ENCODE measurements around the gene PREX1. TPM values are rescaled to one million over a fixed set of nuclear protein-coding genes. Genes with fewer than 3 reads are reported as not detected.
"Not testable (repeated sequence)": the region's sequence is repeated elsewhere in the genome, so short reads cannot be mapped to it uniquely, and the experiment has no call there.

PREX1 gene
- total RNA-seq, 3 donors from 2014 or later: 9.9 to 14.1 (median 13.5) TPM

DNA sequence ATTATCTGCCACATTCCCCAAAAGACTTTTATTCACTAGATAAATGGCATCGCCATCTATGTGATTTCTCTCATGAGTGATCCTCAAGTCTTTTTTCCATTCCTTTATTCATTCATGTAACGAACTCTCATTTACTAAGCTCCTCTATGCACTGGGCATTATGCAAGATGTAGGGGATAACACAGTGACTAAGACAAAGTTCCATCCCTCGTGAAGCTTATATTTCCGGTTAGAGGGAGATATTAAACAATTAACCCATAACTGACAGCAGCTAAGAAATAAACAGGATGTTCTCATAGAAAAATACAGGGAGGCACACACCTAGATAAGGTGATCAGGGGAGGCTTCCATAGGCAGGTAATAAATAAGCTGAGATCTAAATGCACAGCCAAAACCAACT, 17.2 kb upstream of the PREX1 start:
- intact Hi-C loops (cut with DNase I, micrococcal nuclease): no loop called here
- TF ChIP-seq, protein P1, sequence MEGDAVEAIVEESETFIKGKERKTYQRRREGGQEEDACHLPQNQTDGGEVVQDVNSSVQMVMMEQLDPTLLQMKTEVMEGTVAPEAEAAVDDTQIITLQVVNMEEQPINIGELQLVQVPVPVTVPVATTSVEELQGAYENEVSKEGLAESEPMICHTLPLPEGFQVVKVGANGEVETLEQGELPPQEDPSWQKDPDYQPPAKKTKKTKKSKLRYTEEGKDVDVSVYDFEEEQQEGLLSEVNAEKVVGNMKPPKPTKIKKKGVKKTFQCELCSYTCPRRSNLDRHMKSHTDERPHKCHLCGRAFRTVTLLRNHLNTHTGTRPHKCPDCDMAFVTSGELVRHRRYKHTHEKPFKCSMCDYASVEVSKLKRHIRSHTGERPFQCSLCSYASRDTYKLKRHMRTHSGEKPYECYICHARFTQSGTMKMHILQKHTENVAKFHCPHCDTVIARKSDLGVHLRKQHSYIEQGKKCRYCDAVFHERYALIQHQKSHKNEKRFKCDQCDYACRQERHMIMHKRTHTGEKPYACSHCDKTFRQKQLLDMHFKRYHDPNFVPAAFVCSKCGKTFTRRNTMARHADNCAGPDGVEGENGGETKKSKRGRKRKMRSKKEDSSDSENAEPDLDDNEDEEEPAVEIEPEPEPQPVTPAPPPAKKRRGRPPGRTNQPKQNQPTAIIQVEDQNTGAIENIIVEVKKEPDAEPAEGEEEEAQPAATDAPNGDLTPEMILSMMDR (IDR thresholded peaks at IDR 0.05): no peak

DNA sequence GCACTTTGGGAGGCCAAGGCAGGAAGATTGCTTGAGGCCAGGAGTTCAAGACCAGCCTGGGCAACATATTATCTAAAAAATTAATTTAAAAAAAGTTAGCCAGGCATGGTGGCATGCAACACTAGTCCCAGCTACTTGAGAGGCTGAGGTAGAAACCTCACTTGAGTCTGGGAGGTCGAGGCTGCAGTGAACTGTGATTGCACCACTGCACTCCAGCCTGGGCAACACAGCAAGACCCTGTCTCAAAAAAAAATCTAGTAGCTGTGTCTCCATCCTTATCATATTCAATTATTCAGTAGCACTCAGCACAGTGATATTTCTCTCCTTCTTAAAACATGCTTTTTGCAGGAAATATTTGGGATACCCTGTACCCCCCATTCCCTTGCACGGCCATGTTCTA, 16.1 kb upstream of the PREX1 start:
- ATAC-seq; DNase-seq; H3K4me1 ChIP-seq (ENCODE audit: low read depth); intact Hi-C loops (cut with DNase I, micrococcal nuclease); H3K36me3 ChIP-seq (ENCODE audit: low read depth); H3K9me3 ChIP-seq; H3K4me3 ChIP-seq: not testable (repeated sequence)

More for the DNA sequence above, 17.2 kb upstream of the PREX1 start:
- Histone ChIP-seq H3K36me3 (ENCODE audit: low read depth) (no peaks in the 10 kb centered on the region), H3K9me3 (no peaks in the 10 kb centered on the region), H3K4me1 (ENCODE audit: low read depth) (no peaks in the 10 kb centered on the region), H3K4me3 (no peak overlapping the region)
- no peak for ATAC-seq
- DNase-seq: no peak

DNA sequence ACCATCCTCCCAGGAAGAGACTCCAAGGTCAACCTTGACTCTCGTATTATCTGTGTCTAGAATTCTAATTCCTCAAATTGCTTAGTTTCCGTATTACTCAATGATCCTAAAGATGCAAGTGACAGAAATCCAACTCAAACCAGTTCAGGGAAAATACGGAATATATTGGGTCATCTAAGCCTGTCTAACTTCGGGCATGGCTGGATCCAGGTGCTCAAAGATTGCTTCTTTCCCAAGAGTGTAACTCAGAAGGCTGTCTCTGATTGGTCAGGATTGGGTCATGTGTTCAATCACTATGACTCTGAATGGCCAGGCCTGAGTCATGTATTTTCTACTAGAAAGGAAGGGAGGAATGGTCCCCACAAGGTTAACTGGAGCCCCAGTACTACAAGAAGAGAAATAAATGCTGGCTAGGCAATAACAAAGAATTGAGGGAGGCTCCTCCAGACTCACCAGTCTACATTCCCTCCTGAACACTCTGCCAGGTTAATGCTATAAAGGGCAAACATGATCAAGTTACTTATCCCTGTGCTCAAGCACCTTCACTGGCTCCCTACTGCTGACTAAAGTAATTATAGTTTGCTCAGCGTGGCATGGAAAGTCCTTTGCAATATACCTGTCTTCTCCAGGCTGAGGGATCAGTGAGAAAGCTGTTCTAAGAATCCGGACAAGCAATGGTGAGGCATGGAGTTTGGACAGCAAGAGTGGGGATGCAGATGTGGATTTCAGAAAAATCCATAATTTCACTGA, 15.4 kb upstream of the PREX1 start:
- no peaks in the 10 kb centered on the region for H3K4me1 ChIP-seq (ENCODE audit: low read depth)
- no peak for DNase-seq
- H3K4me3 ChIP-seq: no peak overlapping the region
- H3K9me3 ChIP-seq: no peaks in the 10 kb centered on the region
- TF ChIP-seq, protein P1 (IDR thresholded peaks at IDR 0.05): no peak
- intact Hi-C loops (cut with DNase I, micrococcal nuclease): no loop called here
- no peaks in the 10 kb centered on the region for H3K36me3 ChIP-seq (ENCODE audit: low read depth)
- no peak for ATAC-seq

DNA sequence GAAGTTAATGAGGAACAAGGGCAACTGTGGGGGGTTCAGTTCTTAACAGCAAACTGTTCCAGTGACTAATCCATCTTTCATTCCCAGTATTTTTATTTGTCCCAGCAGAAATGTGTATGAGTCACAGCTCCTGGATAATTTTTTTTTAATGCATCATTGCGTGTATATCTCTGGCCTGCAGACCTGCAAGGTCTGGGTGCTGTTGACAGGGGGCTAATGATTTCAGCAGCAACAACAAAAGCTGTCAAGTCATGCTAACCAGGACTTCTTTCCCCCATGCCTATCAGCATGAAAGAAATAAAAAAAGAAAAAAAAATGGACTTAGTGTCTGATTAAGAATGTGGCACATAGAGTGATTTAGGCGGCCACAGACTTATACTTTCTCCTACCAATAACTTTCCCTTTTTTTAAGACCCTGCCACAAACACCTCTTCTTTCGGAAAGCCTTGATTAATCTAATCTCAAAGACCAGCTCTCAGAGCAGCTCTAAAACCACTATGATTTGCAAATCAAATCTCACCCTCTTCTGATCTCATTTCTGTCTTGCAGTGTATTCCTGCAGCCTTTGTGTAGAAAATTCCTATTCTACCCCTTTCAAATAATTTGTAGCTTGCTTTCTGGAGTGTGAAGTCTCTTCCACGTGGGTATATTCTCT, 14.2 kb upstream of the PREX1 start:
- no peaks in the 10 kb centered on the region for H3K4me1 ChIP-seq (ENCODE audit: low read depth)
- TF ChIP-seq, protein P1 (IDR thresholded peaks at IDR 0.05): no peak
- H3K9me3 ChIP-seq: no peaks in the 10 kb centered on the region
- intact Hi-C loops (cut with DNase I, micrococcal nuclease): no loop called here
- no peaks in the 10 kb centered on the region for H3K36me3 ChIP-seq (ENCODE audit: low read depth)
- DNase-seq (no peak), ATAC-seq (no peak)
- no peak overlapping the region for H3K4me3 ChIP-seq

DNA sequence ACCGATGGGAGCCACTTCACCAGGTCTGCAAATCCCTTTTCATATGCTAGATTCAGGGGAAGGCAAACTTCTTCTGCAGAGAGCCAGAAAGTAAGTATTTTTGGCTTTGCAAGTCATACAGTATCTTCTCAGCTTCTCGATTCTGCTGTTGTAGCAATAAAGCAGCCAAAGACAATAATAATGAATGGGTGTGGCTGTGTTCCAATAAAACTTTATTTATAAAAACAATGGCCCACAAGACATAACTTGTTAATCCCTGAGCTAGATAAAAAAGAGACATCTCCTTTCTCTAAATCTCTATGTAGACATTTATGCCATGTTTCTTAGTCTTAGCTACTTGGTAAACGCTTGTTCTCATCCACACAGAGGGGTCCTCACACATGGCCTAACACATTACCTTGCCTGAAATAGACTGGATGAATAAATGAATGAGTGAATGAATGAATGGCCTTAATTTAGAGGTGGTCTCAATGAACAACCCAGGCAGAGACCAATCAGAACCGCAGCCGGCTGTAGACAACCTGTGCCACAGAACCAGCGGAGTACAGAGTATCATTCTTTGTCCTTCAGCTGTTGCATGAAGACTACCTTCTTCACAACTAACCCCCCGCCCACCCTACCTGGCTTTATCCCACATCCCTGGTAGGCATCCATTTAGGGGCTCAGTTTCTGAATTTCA, 13.5 kb upstream of the PREX1 start:
- TF ChIP-seq, protein P1 (IDR thresholded peaks at IDR 0.05): no peak
- intact Hi-C loops (cut with DNase I, micrococcal nuclease): no loop called here
- Histone ChIP-seq H3K4me3 (no peak overlapping the region), H3K4me1 (ENCODE audit: low read depth) (no peaks in the 10 kb centered on the region), H3K36me3 (ENCODE audit: low read depth) (no peaks in the 10 kb centered on the region), H3K9me3 (no peaks in the 10 kb centered on the region)
- DNase-seq (no peak), ATAC-seq (no peak)

Data from mucosa of descending colon (tissue), 3 donors.